Measurements from ENCODE around the gene IDI2.

DNA sequence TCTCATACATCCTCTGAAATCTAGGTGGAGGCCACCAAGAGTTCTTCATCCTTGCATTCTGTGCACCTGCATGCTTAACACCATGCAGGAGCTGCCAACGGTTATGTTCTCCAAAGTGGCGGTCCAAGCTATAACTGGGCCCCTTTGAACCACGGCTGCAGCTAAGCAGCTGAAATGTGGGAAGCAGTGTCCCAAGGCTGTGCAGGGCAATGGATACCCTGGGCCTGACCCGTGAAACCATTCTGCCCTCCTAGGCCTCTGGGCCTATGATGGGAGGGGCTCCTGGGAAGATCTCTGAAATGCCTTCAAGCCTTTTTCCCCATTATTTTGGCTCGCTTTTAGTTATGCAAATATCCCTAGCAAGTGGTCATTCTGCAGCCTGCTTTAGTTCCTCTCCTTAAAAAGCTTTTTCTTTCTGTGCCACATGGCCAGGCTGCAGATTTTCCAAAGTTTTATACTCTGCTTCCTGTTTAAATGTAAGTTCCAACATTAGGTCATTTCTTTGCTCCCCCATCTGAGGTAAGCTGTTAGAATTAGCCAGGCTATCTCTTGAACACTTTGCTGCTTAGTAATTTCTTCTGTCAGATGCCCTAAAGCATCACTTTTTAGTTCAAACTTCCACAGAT, 45.1 kb downstream of the IDI2 start:
- TF ChIP-seq, protein P1, sequence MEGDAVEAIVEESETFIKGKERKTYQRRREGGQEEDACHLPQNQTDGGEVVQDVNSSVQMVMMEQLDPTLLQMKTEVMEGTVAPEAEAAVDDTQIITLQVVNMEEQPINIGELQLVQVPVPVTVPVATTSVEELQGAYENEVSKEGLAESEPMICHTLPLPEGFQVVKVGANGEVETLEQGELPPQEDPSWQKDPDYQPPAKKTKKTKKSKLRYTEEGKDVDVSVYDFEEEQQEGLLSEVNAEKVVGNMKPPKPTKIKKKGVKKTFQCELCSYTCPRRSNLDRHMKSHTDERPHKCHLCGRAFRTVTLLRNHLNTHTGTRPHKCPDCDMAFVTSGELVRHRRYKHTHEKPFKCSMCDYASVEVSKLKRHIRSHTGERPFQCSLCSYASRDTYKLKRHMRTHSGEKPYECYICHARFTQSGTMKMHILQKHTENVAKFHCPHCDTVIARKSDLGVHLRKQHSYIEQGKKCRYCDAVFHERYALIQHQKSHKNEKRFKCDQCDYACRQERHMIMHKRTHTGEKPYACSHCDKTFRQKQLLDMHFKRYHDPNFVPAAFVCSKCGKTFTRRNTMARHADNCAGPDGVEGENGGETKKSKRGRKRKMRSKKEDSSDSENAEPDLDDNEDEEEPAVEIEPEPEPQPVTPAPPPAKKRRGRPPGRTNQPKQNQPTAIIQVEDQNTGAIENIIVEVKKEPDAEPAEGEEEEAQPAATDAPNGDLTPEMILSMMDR (IDR thresholded peaks at IDR 0.05): no peak
- no peak for TF ChIP-seq POLR2AphosphoS5 (IDR thresholded peaks at IDR 0.05)
- TF ChIP-seq POLR2A (IDR thresholded peaks at IDR 0.05; ENCODE audit: low read depth): no peak
